ENCODE results near the gene ADRM1.

- no peak for TF ChIP-seq CTCF (conservative IDR thresholded peaks at IDR 0.05; ENCODE audit: low read depth, low read length)
- no peak for TF ChIP-seq POLR2A (IDR thresholded peaks at IDR 0.05; ENCODE audit: low read depth, low read length)
- TF ChIP-seq MAFK (IDR thresholded peaks at IDR 0.05; ENCODE audit: low read depth, low read length) = no peak
- no peak for TF ChIP-seq CHD1 (IDR thresholded peaks at IDR 0.05; ENCODE audit: low read depth, low read length)
- no peak for TF ChIP-seq SMC3 (IDR thresholded peaks at IDR 0.05; ENCODE audit: low read depth, low read length)
Measured at GRCh38 chr20:62310757-62311121, 7.9 kb downstream of the ADRM1 start.
